K562 (cell line): ENCODE measurements around the gene ROS1. TPM values are rescaled to one million over a fixed set of nuclear protein-coding genes. Genes with fewer than 3 reads are reported as not detected.

Source experiments
- ATAC-seq: fragments of 200-7000 bp; cut with Tn5 transposase; 3 replicates; pipeline ENCODE4 v1.9.1; 2020; ENCODE audit warnings: moderate library complexity
- BruUV-seq: library from RNA; stranded (reverse); fragments of 400-500 nt; replicated peaks from 2 replicates; lab custom pipeline; 2021; lab: Mats Ljungman, UMichigan
- CTCF ChIA-PET: fragments of 300-600 bp; formaldehyde crosslinking; extraction: SDS; loops from one replicate; lab custom pipeline; 2021; ENCODE audit warnings: low intra/inter-chr PET ratio; lab: Yijun Ruan, JAX
- POLR2A ChIA-PET: fragments of 300-600, 350-650 bp; sonication (Branson Sonifier 250); formaldehyde crosslinking; extraction: SDS; loops from one replicate; lab custom pipeline; 2021; ENCODE audit warnings: antibody characterized with exemption, inconsistent platforms; lab: Yijun Ruan, JAX
- DNase-seq, 4 experiments: peaks; one replicate each; pipeline versions ENCODE4 v3.0.0 to v3.0.0-alpha.2; 2011 to 2018; ENCODE audit warnings: low spot score in 3 of 4, mixed read lengths in 3 of 4; ENCODE audit errors: extremely low read depth in 1 of 4
- FAIRE-seq: peaks from 2 replicates; lab custom pipeline; 2011; peaks lifted over from hg19 to GRCh38; lab: Jason Lieb, UNC
- H2AFZ ChIP-seq: 2 replicates; pipeline ENCODE4 v1.6.0; 2011; ENCODE audit warnings: low read depth, low read length, control low read depth, inconsistent platforms
- H3K27ac ChIP-seq: fragments of 200-600 bp; 3 replicates; pipeline ENCODE4 v1.8.0; 2011; ENCODE audit warnings: low read depth, mild to moderate bottlenecking, control low read depth, inconsistent platforms, low read length, moderate library complexity, mixed read lengths; ENCODE audit errors: extremely low read depth
- H3K27me3 ChIP-seq, 2 experiments: fragments of 300-600 bp in 1 of 2; 2 replicates in 1 of 2; 3 replicates in 1 of 2; pipeline versions ENCODE4 v1.6.0 to v1.8.0; 2011; ENCODE audit warnings: inconsistent platforms in 2 of 2, low read length in 2 of 2, mild to moderate bottlenecking in 1 of 2, mixed read lengths in 1 of 2, moderate library complexity in 1 of 2; ENCODE audit not compliant: control insufficient read depth in 2 of 2, insufficient read depth in 2 of 2
- H3K36me3 ChIP-seq: fragments of 300-600 bp; 3 replicates; pipeline ENCODE4 v1.8.0; 2011; ENCODE audit warnings: mild to moderate bottlenecking, low read length, inconsistent platforms; ENCODE audit not compliant: control insufficient read depth, insufficient read depth
- H3K4me1 ChIP-seq, 2 experiments: fragments of 200-600 bp in 1 of 2; replicated peaks in 1 of 2; 2 replicates in 1 of 2; 3 replicates in 1 of 2; pipeline versions ENCODE4 v1.5.1 to v1.8.0; 2011; ENCODE audit warnings: inconsistent platforms in 2 of 2, low read length in 2 of 2, mild to moderate bottlenecking in 1 of 2, mixed read lengths in 1 of 2, moderate library complexity in 1 of 2; ENCODE audit not compliant: control insufficient read depth in 2 of 2, insufficient read depth in 2 of 2
- H3K4me2 ChIP-seq: 2 replicates; pipeline ENCODE4 v1.6.1; 2011; ENCODE audit warnings: low read length, control low read depth, inconsistent platforms, mixed read lengths; ENCODE audit not compliant: insufficient read depth
- H3K4me3 ChIP-seq: fragments of 200-600 bp; sonication (generic), shearing (Covaris generic); 2 replicates; pipeline ENCODE4 v1.5.1; 2016; ENCODE audit warnings: control low read depth, inconsistent platforms
- H3K79me2 ChIP-seq: fragments of 200-600 bp; 3 replicates; pipeline ENCODE4 v1.8.0; 2011; ENCODE audit warnings: low read length, inconsistent platforms; ENCODE audit not compliant: control insufficient read depth, insufficient read depth
- H3K9ac ChIP-seq, 2 experiments: 2 replicates each; pipeline versions ENCODE4 v1.6.0 to v1.6.1; 2011; ENCODE audit warnings: low read depth in 2 of 2, low read length in 2 of 2, control low read depth in 1 of 2, inconsistent platforms in 1 of 2, mild to moderate bottlenecking in 1 of 2, mixed read lengths in 1 of 2; ENCODE audit not compliant: insufficient read depth in 1 of 2
- H3K9me1 ChIP-seq: one replicate; pipeline ENCODE4 v1.6.0; 2011; ENCODE audit warnings: inconsistent platforms, mild to moderate bottlenecking, low read length, moderate library complexity; ENCODE audit not compliant: control insufficient read depth, insufficient read depth
- H3K9me3 ChIP-seq: replicated peaks from 2 replicates; pipeline ENCODE4 v1.5.1; 2011; ENCODE audit warnings: low read depth, low read length, inconsistent platforms; ENCODE audit not compliant: control insufficient read depth, insufficient read depth
- H4K20me1 ChIP-seq: replicated peaks from 2 replicates; pipeline ENCODE4 v1.6.1; 2011; ENCODE audit warnings: low read length, inconsistent platforms, mixed read lengths; ENCODE audit not compliant: control insufficient read depth, insufficient read depth
- CEBPB ChIP-seq: fragments of 450-650 bp; IDR thresholded peaks from 2 replicates; pipeline ENCODE4 v1.6.1; 2016; ENCODE audit warnings: missing genetic modification characterization, missing compliant biosample characterization
- CEBPG ChIP-seq, 3 experiments: fragments of 200-800 bp in 1 of 3; sonication (Bioruptor generic) in 1 of 3; sonication (generic) in 1 of 3; formaldehyde crosslinking in 1 of 3; IDR thresholded peaks in 2 of 3; conservative IDR thresholded peaks in 1 of 3; 2 replicates each; pipeline versions ENCODE4 v1.6.1 to v1.8.0; 2016 to 2022; ENCODE audit warnings: missing compliant biosample characterization in 2 of 3, missing genetic modification characterization in 2 of 3, mild to moderate bottlenecking in 1 of 3, missing genetic modification reagents in 1 of 3
- CHD2 ChIP-seq: IDR thresholded peaks from 2 replicates; pipeline ENCODE4 v1.6.1; 2011; ENCODE audit warnings: low read depth, low read length
- GATAD2B ChIP-seq: fragments of 450-650 bp; IDR thresholded peaks from 2 replicates; pipeline ENCODE4 v1.6.1; 2017; ENCODE audit warnings: mild to moderate bottlenecking, borderline replicate concordance
- NEUROD1 ChIP-seq: fragments of 150-350 bp; IDR thresholded peaks from 2 replicates; pipeline ENCODE4 v1.6.1; 2014; ENCODE audit warnings: borderline replicate concordance, low read length, low read depth; ENCODE audit not compliant: partially characterized antibody
- NFE2L1 ChIP-seq: fragments of 450-650 bp; IDR thresholded peaks from 2 replicates; pipeline ENCODE4 v1.6.1; 2016; ENCODE audit warnings: missing genetic modification characterization, low read depth, mild to moderate bottlenecking, missing compliant biosample characterization, moderate library complexity, borderline replicate concordance
- ZNF561 ChIP-seq: fragments of 450-650 bp; formaldehyde crosslinking; conservative IDR thresholded peaks from 2 replicates; pipeline ENCODE4 v1.4.0; 2020; ENCODE audit warnings: mild to moderate bottlenecking, moderate library complexity
- WGBS: fragments of 100-300 bp; shearing (Covaris generic); methylation state at CpG from one replicate; pipeline ENCODE4 v1.1.6; 2016; ENCODE audit warnings: low coverage, mixed read lengths; ENCODE audit not compliant: insufficient coverage; ENCODE audit errors: missing lambda C conversion rate; 5-methylcytosine and 5-hydroxymethylcytosine counted together
- in situ Hi-C: fragments of 300-500 bp; cut with MboI; formaldehyde crosslinking; loops from 4 replicates; pipeline ENCODE4 v1.15.0; 2018; ENCODE audit warnings: inconsistent platforms, mixed read lengths
- intact Hi-C: fragments of 100-400 bp; cut with micrococcal nuclease; formaldehyde crosslinking; loops from 2 replicates; pipeline ENCODE4 v1.14.2; 2022
- polyA plus RNA-seq, 8 experiments: library from polyadenylated mRNA; depleted of rRNA in 4 of 8; stranded (reverse) in 5 of 8; unstranded in 3 of 8; fragments of >200 nt; fragmentation: Nextera tagmentation in 2 of 8; fragmentation: Illumina TruSeq in 1 of 8; extraction: Ambion mirVana in 2 of 8; extraction: Trizol in 1 of 8; gene quantifications; 2 replicates each; pipeline versions ENCODE4 v1.2.1 to v1.2.3, GENCODE V29; 2011 to 2014; ENCODE audit warnings: inconsistent platforms in 1 of 8, missing spikeins in 1 of 8
- total RNA-seq, 7 experiments: library from RNA; depleted of rRNA in 6 of 7; stranded (reverse); fragments of >200 nt in 6 of 7; fragmentation: Illumina TruSeq in 2 of 7; extraction: Trizol in 2 of 7; gene quantifications; 2 replicates each; pipeline versions ENCODE4 v1.2.1 to v1.2.3, GENCODE V29; 2011 to 2021; ENCODE audit warnings: low replicate concordance in 1 of 7

Gene ROS1
- total and polyA plus RNA-seq, 9 of the 15 experiments (the other 6 are each of a cell fraction or from before 2014, with no cell fraction given) = under 0.01 to 0.16 (median 0.04) TPM; not detected in 6

DNA sequence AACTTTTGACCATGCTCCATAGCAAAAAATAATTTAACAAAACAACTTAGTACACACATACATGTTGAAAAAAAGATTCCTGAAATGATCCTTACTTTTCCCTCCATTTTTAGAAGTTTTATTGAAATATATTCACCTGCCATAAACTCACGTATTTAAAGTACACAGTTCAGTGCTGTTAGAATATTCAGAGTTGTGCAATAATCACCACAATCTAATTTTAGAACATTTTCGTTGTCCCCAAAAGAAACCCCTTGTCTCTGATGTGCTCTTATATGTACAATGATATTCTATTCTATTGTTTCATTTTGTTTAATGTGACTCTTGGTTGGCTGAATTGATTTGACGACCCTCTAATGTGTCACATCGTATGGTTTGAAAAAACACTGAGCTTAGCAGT, 15.9 kb downstream of the ROS1 start:
- no peaks in the 10 kb centered on the region for H3K9me3 ChIP-seq
- no peak overlapping the region for H3K4me2 ChIP-seq
- H2AFZ ChIP-seq = no peak overlapping the region
- POLR2A ChIA-PET = no interaction called here
- no peaks in the 10 kb centered on the region for H3K4me1 ChIP-seq
- TF ChIP-seq CEBPB (tag) (peak; percentile 75), ZNF561 (no peak), CEBPG (CRISPR knock-in tag; IDR thresholded peaks at IDR 0.05) (no peak), CEBPG (tag; conservative IDR thresholded peaks at IDR 0.05 in 1 of 2, IDR thresholded peaks at IDR 0.05 in 1 of 2) (peak in 1 of 2 experiments; percentile 67; a peak in 2 of 4 replicates), NFE2L1 (tag) (no peak)
- TF ChIP-seq, all 486 proteins: peak for 2
- WGBS = 2% methylated on average over 4 of the region's 4 CpGs
- Histone ChIP-seq H3K36me3 (no peaks in the 10 kb centered on the region), H3K79me2 (no peaks in the 10 kb centered on the region), H4K20me1 (no peaks in the 10 kb centered on the region), H3K9me1 (no peaks in the 10 kb centered on the region), H3K4me3 (no peak overlapping the region), H3K9ac (no peak overlapping the region), H3K27ac (no peak overlapping the region), H3K27me3 (peaks cover 0 to 4% of the 10 kb centered on the region in 2 experiments; a peak in 1 of 5 replicates)
- BruUV-seq = no TSS peak
- in situ Hi-C loops = no loop called here
- intact Hi-C loops = no loop called here
- CTCF ChIA-PET = no interaction called here
- ATAC-seq (no peak), FAIRE-seq (no peak), DNase-seq (no peak)

DNA sequence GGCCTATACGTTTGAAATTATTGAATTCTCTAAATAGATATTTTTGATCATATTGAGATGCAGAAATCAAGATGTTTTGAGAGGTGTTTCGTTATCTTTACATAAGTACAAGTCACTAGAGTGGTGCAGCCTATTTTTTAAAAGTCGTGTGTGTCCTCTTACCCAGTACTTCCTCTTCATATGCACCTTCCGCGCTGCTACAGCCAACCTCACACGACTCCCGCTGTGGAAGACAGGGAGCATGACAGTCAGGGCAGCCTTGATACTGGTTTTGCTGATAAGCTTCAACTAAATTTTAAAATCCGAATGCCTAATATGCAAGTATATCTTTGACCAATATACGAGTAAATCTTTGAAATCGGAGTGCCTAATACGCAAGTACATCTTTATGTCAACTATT, 16.3 kb downstream of the ROS1 start:
- Histone ChIP-seq H3K27ac (no peak overlapping the region), H3K79me2 (no peaks in the 10 kb centered on the region), H3K27me3 (peaks cover 0 to 4% of the 10 kb centered on the region in 2 experiments; a peak in 1 of 5 replicates), H3K9me1 (no peaks in the 10 kb centered on the region), H3K4me1 (no peaks in the 10 kb centered on the region), H3K9ac (no peak overlapping the region), H3K9me3 (no peaks in the 10 kb centered on the region), H3K4me3 (no peak overlapping the region), H2AFZ (no peak overlapping the region), H3K36me3 (no peaks in the 10 kb centered on the region), H4K20me1 (no peaks in the 10 kb centered on the region), H3K4me2 (no peak overlapping the region)
- peak; percentile 57; the same call in 1 of the 3 replicates for ATAC-seq
- intact Hi-C loops (no loop called here), in situ Hi-C loops (no loop called here)
- WGBS = 0% methylated on average over 11 of the region's 11 CpGs
- POLR2A ChIA-PET = no interaction called here
- no peak for DNase-seq
- FAIRE-seq = no peak
- BruUV-seq = no TSS peak
- CTCF ChIA-PET = no interaction called here
- TF ChIP-seq CHD2 (no peak), NEUROD1 (no peak), GATAD2B (no peak)
